ENCODE data around the gene PNKP. TPM values are rescaled to one million over a fixed set of nuclear protein-coding genes. Genes with fewer than 3 reads are reported as not detected.

Gene PNKP
- total RNA-seq, 4 donors from 2014 or later = 47.7 to 104 (median 77.7) TPM

GRCh38 chr19:49894879-49895565 lies 27.6 kb upstream of the PNKP start:
- no peaks in the 10 kb centered on the region for H3K9me3 ChIP-seq
- TF ChIP-seq POLR2A (IDR thresholded peaks at IDR 0.05) (no peak), CTCF (IDR thresholded peaks at IDR 0.05) (no peak)
- no peaks in the 10 kb centered on the region for H3K4me1 ChIP-seq
- H3K4me3 ChIP-seq = no peak overlapping the region
- no peaks in the 10 kb centered on the region for H3K27me3 ChIP-seq
- intact Hi-C loops (cut with DNase I; ENCODE audit: low total_unique reads) = no loop called here
- no peak overlapping the region for H3K27ac ChIP-seq
- no peaks in the 10 kb centered on the region for H3K36me3 ChIP-seq
- no peak for DNase-seq

- TF ChIP-seq POLR2A (IDR thresholded peaks at IDR 0.05) = no peak
- no peak for TF ChIP-seq CTCF (IDR thresholded peaks at IDR 0.05)
- no peak for DNase-seq
- H3K27ac ChIP-seq = no peak overlapping the region
- H3K4me1 ChIP-seq = no peaks in the 10 kb centered on the region
- no peak overlapping the region for H3K4me3 ChIP-seq
- no peaks in the 10 kb centered on the region for H3K36me3 ChIP-seq
- no peaks in the 10 kb centered on the region for H3K27me3 ChIP-seq
- intact Hi-C loops (cut with DNase I; ENCODE audit: low total_unique reads) = no loop called here
- H3K9me3 ChIP-seq = no peaks in the 10 kb centered on the region
These were observed 26.8 kb upstream of the PNKP start for GRCh38 chr19:49894011-49894664.

- intact Hi-C loops (cut with DNase I; ENCODE audit: low total_unique reads) = no loop called here
- no peaks in the 10 kb centered on the region for H3K27me3 ChIP-seq
- DNase-seq = no peak
- no peaks in the 10 kb centered on the region for H3K36me3 ChIP-seq
- no peak overlapping the region for H3K4me3 ChIP-seq
- no peak overlapping the region for H3K27ac ChIP-seq
- H3K4me1 ChIP-seq = no peaks in the 10 kb centered on the region
- TF ChIP-seq POLR2A (IDR thresholded peaks at IDR 0.05) (no peak), CTCF (IDR thresholded peaks at IDR 0.05) (no peak)
- no peaks in the 10 kb centered on the region for H3K9me3 ChIP-seq
These were observed 25.3 kb upstream of the PNKP start for GRCh38 chr19:49892716-49893115.

GRCh38 chr19:49891393-49891792 lies 24.0 kb upstream of the PNKP start:
- Histone ChIP-seq H3K9me3 (no peaks in the 10 kb centered on the region), H3K36me3 (no peaks in the 10 kb centered on the region), H3K27ac (no peak overlapping the region), H3K4me3 (no peak overlapping the region), H3K4me1 (no peaks in the 10 kb centered on the region), H3K27me3 (no peaks in the 10 kb centered on the region)
- intact Hi-C loops (cut with DNase I; ENCODE audit: low total_unique reads) = no loop called here
- DNase-seq = no peak
- TF ChIP-seq POLR2A (IDR thresholded peaks at IDR 0.05) = no peak
- no peak for TF ChIP-seq CTCF (IDR thresholded peaks at IDR 0.05)
